ENCODE results near the gene RBM27.

DNA sequence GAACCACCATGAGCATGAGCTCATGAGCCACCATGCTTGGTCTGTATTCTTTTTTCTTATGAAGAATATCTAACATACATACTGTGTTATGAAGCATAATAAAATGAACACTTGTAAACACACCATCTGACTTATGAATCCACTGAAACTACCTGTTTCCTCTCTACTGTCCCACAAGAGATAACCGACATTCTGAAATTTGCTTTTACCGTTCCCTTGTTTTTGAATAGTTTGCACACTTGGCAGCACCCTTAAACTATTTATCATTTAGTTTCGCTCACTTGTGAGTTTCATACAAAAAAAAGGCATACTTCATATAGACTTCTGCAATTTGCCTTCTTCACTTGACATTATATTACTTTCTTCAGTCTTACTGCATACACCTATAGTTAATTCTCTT, 29.8 kb upstream of the RBM27 start:
- TF ChIP-seq, protein P1, sequence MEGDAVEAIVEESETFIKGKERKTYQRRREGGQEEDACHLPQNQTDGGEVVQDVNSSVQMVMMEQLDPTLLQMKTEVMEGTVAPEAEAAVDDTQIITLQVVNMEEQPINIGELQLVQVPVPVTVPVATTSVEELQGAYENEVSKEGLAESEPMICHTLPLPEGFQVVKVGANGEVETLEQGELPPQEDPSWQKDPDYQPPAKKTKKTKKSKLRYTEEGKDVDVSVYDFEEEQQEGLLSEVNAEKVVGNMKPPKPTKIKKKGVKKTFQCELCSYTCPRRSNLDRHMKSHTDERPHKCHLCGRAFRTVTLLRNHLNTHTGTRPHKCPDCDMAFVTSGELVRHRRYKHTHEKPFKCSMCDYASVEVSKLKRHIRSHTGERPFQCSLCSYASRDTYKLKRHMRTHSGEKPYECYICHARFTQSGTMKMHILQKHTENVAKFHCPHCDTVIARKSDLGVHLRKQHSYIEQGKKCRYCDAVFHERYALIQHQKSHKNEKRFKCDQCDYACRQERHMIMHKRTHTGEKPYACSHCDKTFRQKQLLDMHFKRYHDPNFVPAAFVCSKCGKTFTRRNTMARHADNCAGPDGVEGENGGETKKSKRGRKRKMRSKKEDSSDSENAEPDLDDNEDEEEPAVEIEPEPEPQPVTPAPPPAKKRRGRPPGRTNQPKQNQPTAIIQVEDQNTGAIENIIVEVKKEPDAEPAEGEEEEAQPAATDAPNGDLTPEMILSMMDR (IDR thresholded peaks at IDR 0.05) = no peak
- TF ChIP-seq RAD21 (IDR thresholded peaks at IDR 0.05; ENCODE audit: low read length) (no peak), POLR2AphosphoS5 (IDR thresholded peaks at IDR 0.05; ENCODE audit: low read depth, low read length) (no peak), CHD2 (IDR thresholded peaks at IDR 0.05; ENCODE audit: low read length, partially characterized antibody) (no peak), NRF1 (IDR thresholded peaks at IDR 0.05; ENCODE audit: low read depth, low read length) (no peak)
